ENCODE measurements around the gene PIGN.

PIGN gene

DNA sequence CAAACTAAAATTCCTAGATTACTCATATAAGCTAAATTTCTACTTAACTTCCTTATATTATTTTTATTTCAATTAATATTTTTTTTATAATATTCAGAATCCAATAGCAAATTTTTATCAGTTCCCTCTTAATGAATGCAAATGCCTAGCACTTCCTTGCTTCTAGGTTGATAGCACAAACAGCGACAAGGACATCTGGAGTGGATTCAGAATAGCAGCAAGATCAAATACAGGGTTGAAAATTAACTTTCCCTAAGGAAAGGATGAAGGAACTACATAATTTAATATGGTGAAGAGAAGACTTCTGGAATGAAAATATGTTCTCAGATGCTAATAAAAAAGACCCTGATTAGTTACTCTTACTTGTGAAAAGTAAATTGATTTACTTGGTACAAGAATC lies 64.5 kb downstream of the PIGN start:
- POLR2A ChIA-PET: no interaction called here
- CTCF ChIA-PET: no interaction called here

DNA sequence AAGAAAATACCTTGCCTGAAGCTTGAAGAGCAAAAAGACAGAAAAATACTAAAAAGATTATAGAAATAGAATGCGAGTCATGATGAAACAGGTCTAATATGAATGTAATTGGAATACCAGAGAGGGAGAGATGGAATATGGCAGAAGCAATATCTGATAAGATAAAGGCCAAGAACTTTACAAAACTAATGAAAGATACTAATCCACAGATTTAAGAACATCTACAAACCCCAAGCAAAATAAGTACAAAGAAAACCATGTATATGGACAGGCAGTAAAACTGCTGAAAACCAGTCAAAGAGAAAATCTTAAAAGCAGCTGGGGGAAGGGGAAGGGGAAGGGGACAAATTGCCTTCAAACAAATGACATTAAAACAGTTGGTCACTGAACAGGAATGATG lies 67.0 kb downstream of the PIGN start:
- CTCF ChIA-PET: no interaction called here
- no peak for TF ChIP-seq BHLHE40 (IDR thresholded peaks at IDR 0.05; ENCODE audit: borderline replicate concordance)
- no peak for TF ChIP-seq ELF4 (IDR thresholded peaks at IDR 0.05)
- TF ChIP-seq FOXA1 (IDR thresholded peaks at IDR 0.05): no peak
- no peak for TF ChIP-seq L3MBTL2 (conservative IDR thresholded peaks at IDR 0.05)
- no peak for TF ChIP-seq LEF1 (IDR thresholded peaks at IDR 0.05; ENCODE audit: borderline replicate concordance)
- POLR2A ChIA-PET: no interaction called here
- no peak for DNase-seq (ENCODE audit: extremely low spot score)

More for the DNA sequence above, 64.5 kb downstream of the PIGN start:
- TF ChIP-seq L3MBTL2 (conservative IDR thresholded peaks at IDR 0.05) (no peak), ZNF384 (IDR thresholded peaks at IDR 0.05) (no peak), BHLHE40 (IDR thresholded peaks at IDR 0.05; ENCODE audit: borderline replicate concordance) (no peak), ARNT (IDR thresholded peaks at IDR 0.05) (no peak), ELF4 (IDR thresholded peaks at IDR 0.05) (no peak), FOXM1 (IDR thresholded peaks at IDR 0.05; ENCODE audit: borderline replicate concordance) (no peak), LEF1 (IDR thresholded peaks at IDR 0.05; ENCODE audit: borderline replicate concordance) (no peak), CTBP1 (IDR thresholded peaks at IDR 0.05; ENCODE audit: borderline replicate concordance) (no peak), NFRKB (IDR thresholded peaks at IDR 0.05) (no peak), SP1 (IDR thresholded peaks at IDR 0.05) (no peak), HDGF (IDR thresholded peaks at IDR 0.05; ENCODE audit: borderline replicate concordance) (no peak), SUZ12 (IDR thresholded peaks at IDR 0.05) (no peak), FOXA1 (IDR thresholded peaks at IDR 0.05) (no peak), FOXK2 (IDR thresholded peaks at IDR 0.05) (no peak), TARDBP (IDR thresholded peaks at IDR 0.05) (no peak)
- TF ChIP-seq, protein P1, sequence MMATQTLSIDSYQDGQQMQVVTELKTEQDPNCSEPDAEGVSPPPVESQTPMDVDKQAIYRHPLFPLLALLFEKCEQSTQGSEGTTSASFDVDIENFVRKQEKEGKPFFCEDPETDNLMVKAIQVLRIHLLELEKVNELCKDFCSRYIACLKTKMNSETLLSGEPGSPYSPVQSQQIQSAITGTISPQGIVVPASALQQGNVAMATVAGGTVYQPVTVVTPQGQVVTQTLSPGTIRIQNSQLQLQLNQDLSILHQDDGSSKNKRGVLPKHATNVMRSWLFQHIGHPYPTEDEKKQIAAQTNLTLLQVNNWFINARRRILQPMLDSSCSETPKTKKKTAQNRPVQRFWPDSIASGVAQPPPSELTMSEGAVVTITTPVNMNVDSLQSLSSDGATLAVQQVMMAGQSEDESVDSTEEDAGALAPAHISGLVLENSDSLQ (IDR thresholded peaks at IDR 0.05): no peak
- no peak for DNase-seq (ENCODE audit: extremely low spot score)

DNA sequence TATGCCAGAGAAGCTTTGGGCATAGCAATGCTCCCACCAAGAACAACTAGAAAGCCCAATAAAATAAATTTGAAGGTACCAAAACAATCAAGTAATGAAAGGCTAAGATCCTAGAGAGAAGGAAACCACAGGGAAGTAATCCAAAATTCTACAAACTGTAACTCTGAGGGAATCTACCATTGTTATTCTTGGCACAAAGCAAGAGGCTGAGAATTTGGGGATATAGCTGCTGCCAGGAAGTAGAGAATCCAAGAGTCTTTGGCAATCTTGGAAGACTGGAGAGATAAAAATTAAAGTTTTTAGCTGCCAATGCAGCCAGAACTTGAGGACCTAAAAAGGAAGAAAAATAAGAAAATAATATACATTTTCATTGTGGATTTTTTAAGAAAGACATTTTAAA lies 68.5 kb downstream of the PIGN start:
- TF ChIP-seq ARNT (IDR thresholded peaks at IDR 0.05) (no peak), L3MBTL2 (conservative IDR thresholded peaks at IDR 0.05) (no peak), FOXA1 (IDR thresholded peaks at IDR 0.05) (no peak), BHLHE40 (IDR thresholded peaks at IDR 0.05; ENCODE audit: borderline replicate concordance) (no peak), SUZ12 (IDR thresholded peaks at IDR 0.05) (no peak)
- ChIA-PET CTCF (no interaction called here), POLR2A (no interaction called here)
- DNase-seq (ENCODE audit: extremely low spot score): no peak

DNA sequence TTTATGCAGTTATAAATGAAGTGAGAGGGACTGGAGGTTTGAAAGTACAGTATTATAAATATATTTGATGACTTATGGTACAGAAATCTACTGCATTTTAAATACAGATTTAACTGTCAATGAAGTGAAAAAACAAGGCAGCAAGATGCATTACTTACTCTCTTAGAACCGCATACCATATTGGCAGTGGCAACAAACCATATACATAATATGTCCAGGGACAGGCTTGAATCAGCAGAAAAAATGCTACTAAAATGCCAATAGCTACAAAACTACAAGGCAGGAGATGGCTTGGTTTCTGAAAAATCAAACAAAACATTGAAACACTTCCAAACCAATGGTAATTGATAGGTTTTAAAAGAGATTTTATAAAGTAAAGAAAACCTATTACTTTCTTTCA lies 77.2 kb downstream of the PIGN start:
- TF ChIP-seq, protein P1 (IDR thresholded peaks at IDR 0.05): no peak
- TF ChIP-seq CTBP1 (IDR thresholded peaks at IDR 0.05; ENCODE audit: borderline replicate concordance) (no peak), HDGF (IDR thresholded peaks at IDR 0.05; ENCODE audit: borderline replicate concordance) (no peak), SP1 (IDR thresholded peaks at IDR 0.05) (no peak), FOXM1 (IDR thresholded peaks at IDR 0.05; ENCODE audit: borderline replicate concordance) (no peak), BHLHE40 (IDR thresholded peaks at IDR 0.05; ENCODE audit: borderline replicate concordance) (no peak), L3MBTL2 (conservative IDR thresholded peaks at IDR 0.05) (no peak), ARNT (IDR thresholded peaks at IDR 0.05) (no peak), LEF1 (IDR thresholded peaks at IDR 0.05; ENCODE audit: borderline replicate concordance) (no peak), ZNF384 (IDR thresholded peaks at IDR 0.05) (no peak), NFRKB (IDR thresholded peaks at IDR 0.05) (no peak), FOXK2 (IDR thresholded peaks at IDR 0.05) (no peak), FOXA1 (IDR thresholded peaks at IDR 0.05) (no peak), ELF4 (IDR thresholded peaks at IDR 0.05) (no peak), TARDBP (IDR thresholded peaks at IDR 0.05) (no peak), SUZ12 (IDR thresholded peaks at IDR 0.05) (no peak)
- no peak for DNase-seq (ENCODE audit: extremely low spot score)
- POLR2A ChIA-PET: no interaction called here
- CTCF ChIA-PET: no interaction called here

DNA sequence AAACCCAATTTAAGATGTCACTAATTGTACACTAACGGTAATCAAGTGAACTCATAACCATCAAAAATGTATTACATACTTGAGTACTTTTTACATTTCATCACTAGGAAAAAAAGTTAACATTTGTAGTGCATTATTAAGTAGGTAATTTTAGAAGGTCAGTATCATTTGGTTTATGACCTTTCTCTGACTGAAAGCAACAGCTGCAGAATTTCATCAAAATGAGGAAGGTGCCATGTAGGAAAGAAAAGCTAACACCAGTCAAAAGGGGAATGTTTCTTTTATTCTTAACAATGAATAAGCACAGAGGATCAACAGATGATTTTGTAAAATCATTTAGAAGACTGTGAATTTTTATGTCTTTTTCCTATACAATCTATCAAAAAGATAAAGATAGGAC lies 79.0 kb downstream of the PIGN start:
- TF ChIP-seq FOXM1 (IDR thresholded peaks at IDR 0.05; ENCODE audit: borderline replicate concordance) (no peak), TARDBP (IDR thresholded peaks at IDR 0.05) (no peak), SUZ12 (IDR thresholded peaks at IDR 0.05) (no peak), NFRKB (IDR thresholded peaks at IDR 0.05) (no peak), HDGF (IDR thresholded peaks at IDR 0.05; ENCODE audit: borderline replicate concordance) (no peak), ELF4 (IDR thresholded peaks at IDR 0.05) (no peak), CTBP1 (IDR thresholded peaks at IDR 0.05; ENCODE audit: borderline replicate concordance) (no peak), ARNT (IDR thresholded peaks at IDR 0.05) (no peak), FOXA1 (IDR thresholded peaks at IDR 0.05) (no peak), L3MBTL2 (conservative IDR thresholded peaks at IDR 0.05) (no peak), BHLHE40 (IDR thresholded peaks at IDR 0.05; ENCODE audit: borderline replicate concordance) (no peak), FOXK2 (IDR thresholded peaks at IDR 0.05) (no peak)
- CTCF ChIA-PET: no interaction called here
- POLR2A ChIA-PET: no interaction called here
- no peak for DNase-seq (ENCODE audit: extremely low spot score)

DNA sequence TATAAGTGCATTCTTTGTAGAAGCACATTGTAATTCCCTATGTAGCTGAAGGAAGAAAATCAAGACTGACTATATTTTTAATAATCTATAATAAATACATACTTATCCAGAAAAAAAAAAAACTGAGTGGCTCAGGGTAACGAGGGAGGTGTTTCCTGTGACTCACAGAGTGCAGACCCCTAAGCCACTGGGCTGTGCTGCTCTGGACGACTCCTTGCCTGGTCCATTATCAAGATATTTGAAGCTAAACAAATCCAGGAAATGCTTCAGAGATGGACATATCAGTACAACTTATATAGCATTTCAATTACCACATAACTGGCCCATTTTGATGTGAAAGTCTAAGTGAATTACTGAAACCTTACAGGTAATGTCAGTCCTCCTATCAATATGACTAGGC lies 80.6 kb downstream of the PIGN start:
- no peak for DNase-seq (ENCODE audit: extremely low spot score)
- ChIA-PET POLR2A (no interaction called here), CTCF (no interaction called here)
- no peak for TF ChIP-seq LEF1 (IDR thresholded peaks at IDR 0.05; ENCODE audit: borderline replicate concordance)
- TF ChIP-seq L3MBTL2 (conservative IDR thresholded peaks at IDR 0.05): no peak
- no peak for TF ChIP-seq SP1 (IDR thresholded peaks at IDR 0.05)

DNA sequence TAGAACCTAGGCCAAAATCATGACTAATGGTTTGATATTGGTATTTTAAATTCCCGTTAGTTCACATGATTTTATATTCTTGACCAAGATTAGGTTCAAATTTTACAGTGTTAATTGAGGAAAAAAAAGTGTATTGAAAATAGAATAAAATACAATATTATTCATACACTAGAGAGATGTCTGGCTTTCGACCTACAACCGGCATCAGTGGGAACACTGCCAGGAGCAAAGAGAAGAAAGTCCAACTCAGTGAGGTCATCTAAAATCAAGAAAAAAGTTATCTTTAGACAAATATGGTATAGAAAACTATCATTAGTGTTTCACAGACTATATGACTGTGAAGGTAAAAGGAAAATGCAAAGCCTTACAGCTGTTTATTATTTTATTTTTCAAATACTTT lies 81.5 kb downstream of the PIGN start:
- CTCF ChIA-PET: no interaction called here
- TF ChIP-seq ELF4 (IDR thresholded peaks at IDR 0.05) (no peak), ARNT (IDR thresholded peaks at IDR 0.05) (no peak), HDGF (IDR thresholded peaks at IDR 0.05; ENCODE audit: borderline replicate concordance) (no peak)

DNA sequence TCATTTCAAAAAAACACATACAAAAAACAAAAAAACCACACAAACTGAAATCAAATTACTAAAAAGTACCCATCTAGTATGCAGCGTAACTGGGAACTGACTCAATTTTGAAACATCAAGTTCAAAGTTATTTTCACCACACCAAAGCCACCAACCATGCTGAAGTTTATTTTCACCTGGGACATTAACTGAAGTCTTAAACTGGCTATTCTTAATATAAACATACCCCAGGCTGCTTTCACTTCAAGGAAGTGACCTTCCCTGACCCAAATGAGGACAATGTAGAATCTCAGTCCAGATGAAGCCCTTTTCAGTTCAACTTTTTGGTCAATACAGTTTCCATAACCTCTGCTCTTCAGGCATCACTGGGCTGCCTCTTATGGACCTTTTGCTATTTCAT lies 84.6 kb downstream of the PIGN start:
- no peak for DNase-seq (ENCODE audit: extremely low spot score)
- TF ChIP-seq BHLHE40 (IDR thresholded peaks at IDR 0.05; ENCODE audit: borderline replicate concordance) (no peak), LEF1 (IDR thresholded peaks at IDR 0.05; ENCODE audit: borderline replicate concordance) (no peak), SUZ12 (IDR thresholded peaks at IDR 0.05) (no peak), ELF4 (IDR thresholded peaks at IDR 0.05) (no peak)
- POLR2A ChIA-PET: no interaction called here
- CTCF ChIA-PET: no interaction called here

More for the DNA sequence above, 81.5 kb downstream of the PIGN start:
- DNase-seq (ENCODE audit: extremely low spot score): no peak
- POLR2A ChIA-PET: no interaction called here
